Thyroid gland (tissue), 4 donors: ENCODE results near the gene TUBA3E.
"Not testable (repeated sequence)": the region's sequence is repeated elsewhere in the genome, so short reads cannot be mapped to it uniquely, and the experiment has no call there.

Source experiments
- CTCF ChIP-seq, 6 experiments: fragments of 200-600 bp in 3 of 6; fragments of 450-650 bp in 3 of 6; sonication (generic) in 3 of 6; IDR thresholded peaks; one replicate each; pipeline ENCODE4 v1.5.1; 2016 to 2019; ENCODE audit warnings: antibody characterized with exemption in 6 of 6, mild to moderate bottlenecking in 2 of 6, inconsistent platforms in 1 of 6, moderate library complexity in 1 of 6
- POLR2A ChIP-seq, 2 donors: fragments of 450-650 bp; IDR thresholded peaks; one replicate each; pipeline ENCODE4 v1.6.1; 2017; ENCODE audit warnings: antibody characterized with exemption in 2 of 2, mild to moderate bottlenecking in 2 of 2, moderate library complexity in 1 of 2

- not testable (repeated sequence) for TF ChIP-seq CTCF, POLR2A (IDR thresholded peaks at IDR 0.05)
Measured at GRCh38 chr2:130142396-130143265, 55.6 kb downstream of the TUBA3E start.
